AG10803 (cell line): ENCODE data around the gene RFC3.
A peak's percentile ranks its signal among the peaks of the same experiment; 100 is the strongest.

Experiments
- DNase-seq: peaks from one replicate; pipeline ENCODE4 v3.0.0; 2010; ENCODE audit warnings: low read depth
- H3K4me3 ChIP-seq: 2 replicates; pipeline ENCODE4 v1.5.1; 2011; ENCODE audit warnings: mild to moderate bottlenecking, low read length, control low read depth
- CTCF ChIP-seq: conservative IDR thresholded peaks from 2 replicates; pipeline ENCODE4 v1.5.1; 2011; ENCODE audit warnings: mild to moderate bottlenecking, low read length, control low read depth, inconsistent platforms

The RFC3 gene

GRCh38 chr13:33815011-33815550 is 2.9 kb upstream of the RFC3 start:
- no peak for DNase-seq
- no peak for TF ChIP-seq CTCF
- no peak overlapping the region for H3K4me3 ChIP-seq

- no peak for DNase-seq
- no peak for TF ChIP-seq CTCF
- H3K4me3 ChIP-seq = no peak overlapping the region
Measured at GRCh38 chr13:33816912-33817311, 1.0 kb upstream of the RFC3 start.

GRCh38 chr13:33817513-33817900 is 442 bp upstream of the RFC3 start:
- peak overlapping the region; percentile 75 for H3K4me3 ChIP-seq
- TF ChIP-seq CTCF = no peak
- no peak for DNase-seq

- no peak for DNase-seq
- no peak overlapping the region for H3K4me3 ChIP-seq
- no peak for TF ChIP-seq CTCF
Measured at GRCh38 chr13:33825083-33825482, 7.1 kb downstream of the RFC3 start.

GRCh38 chr13:33827139-33827538 is 9.2 kb downstream of the RFC3 start:
- DNase-seq = no peak
- H3K4me3 ChIP-seq = no peak overlapping the region
- no peak for TF ChIP-seq CTCF

GRCh38 chr13:33828431-33829129 is 10.6 kb downstream of the RFC3 start:
- no peak overlapping the region for H3K4me3 ChIP-seq
- no peak for DNase-seq
- TF ChIP-seq CTCF = no peak

- no peak for DNase-seq
- no peak overlapping the region for H3K4me3 ChIP-seq
- TF ChIP-seq CTCF = no peak
Measured at GRCh38 chr13:33832872-33833271, 14.9 kb downstream of the RFC3 start.
